ENCODE data around the gene PRRC2B. TPM values are rescaled to one million over a fixed set of nuclear protein-coding genes. Genes with fewer than 3 reads are reported as not detected.
A peak's percentile ranks its signal among the peaks of the same experiment; 100 is the strongest.
"Not testable (repeated sequence)": the region's sequence is repeated elsewhere in the genome, so short reads cannot be mapped to it uniquely, and the experiment has no call there.

Gene PRRC2B
- total and polyA plus RNA-seq, 8 donors = 26.3 to 251 (median 71.8) TPM

DNA sequence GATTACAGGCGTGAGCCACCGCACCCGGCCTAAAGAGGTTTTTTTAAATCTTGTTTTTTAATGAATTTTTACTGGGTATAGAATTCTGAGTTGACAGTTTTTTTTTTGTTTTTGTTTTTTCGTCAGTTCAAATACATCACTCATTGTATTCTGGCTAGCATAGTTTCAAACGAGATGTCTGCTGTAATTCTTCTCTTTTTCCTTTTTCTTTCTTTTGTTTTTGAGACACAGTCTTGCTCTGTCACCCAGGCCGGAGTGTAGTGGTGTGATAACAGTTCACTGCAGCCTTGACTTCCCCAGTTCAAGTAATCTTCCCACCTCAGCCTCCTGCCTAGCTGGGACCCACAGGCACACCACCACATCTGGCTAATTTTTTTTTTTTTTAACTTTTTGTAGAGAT, 149.3 kb downstream of the PRRC2B start:
- H3K27me3 ChIP-seq = peaks cover 0 to 40% (median 18%) of the 10 kb centered on the region in 3 donors
- no peak overlapping the region for H3K4me3 ChIP-seq
- H3K9me3 ChIP-seq = peaks cover 14 to 27% (median 26%) of the 10 kb centered on the region in 4 donors
- DNase-seq = no peak
- 90 to 96% (median 93%) methylated on average over 6 of the region's 6 CpGs for WGBS, 5 donors
- H3K4me1 ChIP-seq = peaks cover 17 to 26% (median 22%) of the 10 kb centered on the region in 4 donors
- no peaks in the 10 kb centered on the region for H3K36me3 ChIP-seq
- TF ChIP-seq CTCF (IDR thresholded peaks at IDR 0.05) (no peak), POLR2A (IDR thresholded peaks at IDR 0.05) (no peak), POLR2AphosphoS5 (IDR thresholded peaks at IDR 0.05) (no peak), EP300 (IDR thresholded peaks at IDR 0.05) (no peak)
- intact Hi-C loops (cut with DNase I; ENCODE audit: low total_unique reads) = no loop called here
- H3K27ac ChIP-seq = no peak overlapping the region

DNA sequence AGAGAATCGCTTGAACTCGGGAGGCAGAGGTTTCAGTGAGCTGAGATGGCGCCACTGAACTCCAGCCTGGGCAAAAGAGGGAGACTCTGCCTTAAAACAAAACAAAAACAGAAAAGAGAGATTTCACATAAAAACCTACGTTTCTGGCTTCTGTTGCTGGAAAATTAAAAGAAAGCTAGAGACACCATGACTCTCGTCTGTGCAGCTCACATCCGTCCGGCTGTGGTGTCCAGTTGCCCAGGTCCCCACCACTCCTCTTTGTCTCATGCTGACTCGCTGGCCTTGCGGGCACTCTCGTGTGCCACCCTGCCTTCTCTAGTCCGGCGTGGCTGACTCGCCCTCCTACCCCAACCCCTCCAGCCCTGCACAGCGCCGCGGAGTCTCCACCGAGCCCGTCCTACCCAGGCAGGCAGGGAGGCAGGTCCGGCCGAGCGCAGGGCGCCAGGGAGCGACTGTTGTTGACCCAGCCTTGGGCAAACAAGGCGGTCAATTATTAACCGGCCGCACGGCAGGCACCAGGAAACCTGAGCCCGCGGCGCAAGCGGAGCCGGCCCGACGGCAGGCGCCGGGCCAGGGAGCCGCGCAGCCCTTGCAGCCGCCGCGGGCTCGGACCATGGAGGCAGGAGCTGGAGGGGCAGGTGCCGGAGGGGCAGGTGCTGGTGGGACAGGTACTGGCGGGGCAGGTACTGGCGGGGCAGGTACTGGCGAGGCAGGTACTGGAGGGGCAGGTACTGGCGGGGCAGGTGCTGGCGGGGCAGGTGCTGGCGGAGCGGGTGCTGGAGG, 151.3 kb downstream of the PRRC2B start, which contains the start of gene PRRT1B:
Gene PRRT1B (plus strand): TSS at position 521 of the 783 bp plus-strand sequence. CDS start 93 bp downstream, at position 614.
- H3K27ac ChIP-seq = peak within 1 kb of the TSS; percentile 54 to 88 (median 67)
- peaks cover 17 to 26% (median 22%) of the 10 kb centered on the region in 4 donors for H3K4me1 ChIP-seq
- DNase-seq = peak; percentile 94 to 97
- peaks cover 14 to 27% (median 26%) of the 10 kb centered on the region in 4 donors for H3K9me3 ChIP-seq
- TF ChIP-seq CTCF (IDR thresholded peaks at IDR 0.05) (no peak), POLR2AphosphoS5 (IDR thresholded peaks at IDR 0.05) (peak in 2 of 3 donors; percentile 50 to 73), POLR2A (IDR thresholded peaks at IDR 0.05) (no peak)
- H3K4me3 ChIP-seq = peak within 1 kb of the TSS; percentile 36 to 55 (median 40)
- intact Hi-C loops (cut with DNase I; ENCODE audit: low total_unique reads) = no loop called here
- H3K27me3 ChIP-seq = peaks cover 0 to 58% (median 18%) of the 10 kb centered on the region in 3 donors
- 14 to 34% (median 16%) methylated on average over 32 to 50 of the region's 50 CpGs for WGBS, 5 donors
- H3K36me3 ChIP-seq = no peaks in the 10 kb centered on the region

GRCh38 chr9:131545786-131546335, 152.0 kb downstream of the PRRC2B start:
- H3K36me3 ChIP-seq = no peaks in the 10 kb centered on the region
- peak overlapping the region; percentile 34 to 72 (median 66) for H3K27ac ChIP-seq
- intact Hi-C loops (cut with DNase I; ENCODE audit: low total_unique reads) = no loop called here
- H3K9me3 ChIP-seq = peaks cover 14 to 27% (median 26%) of the 10 kb centered on the region in 4 donors
- WGBS, 5 donors = 1 to 2% (median 1%) methylated on average over 23 to 30 of the region's 30 CpGs
- DNase-seq = peak in 1 of 2 donors; percentile 46
- H3K4me1 ChIP-seq = peaks cover 17 to 26% (median 22%) of the 10 kb centered on the region in 4 donors
- peaks cover 0 to 58% (median 18%) of the 10 kb centered on the region in 3 donors for H3K27me3 ChIP-seq
- TF ChIP-seq POLR2A (IDR thresholded peaks at IDR 0.05) = no peak
- no peak for TF ChIP-seq POLR2AphosphoS5 (IDR thresholded peaks at IDR 0.05)
- no peak for TF ChIP-seq CTCF (IDR thresholded peaks at IDR 0.05)
- TF ChIP-seq EP300 (IDR thresholded peaks at IDR 0.05) = no peak
- H3K4me3 ChIP-seq = peak overlapping the region; percentile 36 to 55 (median 40)

- no peak for TF ChIP-seq EP300 (IDR thresholded peaks at IDR 0.05)
- peak in 2 of 7 experiments; percentile 7 to 23 for TF ChIP-seq CTCF (IDR thresholded peaks at IDR 0.05)
- intact Hi-C loops (cut with DNase I; ENCODE audit: low total_unique reads) = no loop called here
- H3K27me3 ChIP-seq = peaks cover 0 to 59% (median 18%) of the 10 kb centered on the region in 3 donors
- peak; percentile 63 to 74 for DNase-seq
- H3K9me3 ChIP-seq = peaks cover 14 to 27% (median 26%) of the 10 kb centered on the region in 4 donors
- WGBS, 5 donors = 1 to 3% (median 2%) methylated on average over 28 to 49 of the region's 49 CpGs
- peak overlapping the region; percentile 54 to 72 (median 66) for H3K27ac ChIP-seq
- H3K36me3 ChIP-seq = no peaks in the 10 kb centered on the region
- peaks cover 17 to 26% (median 22%) of the 10 kb centered on the region in 4 donors for H3K4me1 ChIP-seq
- peak overlapping the region; percentile 36 to 55 (median 40) for H3K4me3 ChIP-seq
Observed at GRCh38 chr9:131546336-131547084, 152.6 kb downstream of the PRRC2B start.

DNA sequence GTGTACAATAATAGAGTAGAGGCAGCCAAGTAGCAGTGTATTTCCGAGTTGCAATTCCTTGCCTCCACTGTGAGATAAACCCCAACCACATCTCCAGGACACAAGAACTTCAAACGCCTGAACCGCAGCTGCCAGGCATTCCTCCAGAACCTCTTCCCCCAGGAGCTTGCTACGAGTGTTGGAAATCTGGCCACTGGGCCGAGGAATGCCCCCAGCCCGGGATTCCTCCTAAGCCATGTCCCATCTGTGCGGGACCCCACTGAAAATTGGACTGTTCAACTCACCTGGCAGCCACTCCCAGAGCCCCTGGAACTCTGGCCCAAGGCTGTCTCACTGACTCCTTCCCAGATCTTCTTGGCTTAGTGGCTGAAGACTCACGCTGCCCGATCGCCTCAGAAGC, 155.3 kb downstream of the PRRC2B start:
- H3K27me3 ChIP-seq = peaks cover 0 to 80% (median 28%) of the 10 kb centered on the region in 3 donors
- DNase-seq; H3K36me3 ChIP-seq; H3K27ac ChIP-seq; H3K9me3 ChIP-seq; intact Hi-C loops (cut with DNase I; ENCODE audit: low total_unique reads); H3K4me3 ChIP-seq: not testable (repeated sequence)
- H3K4me1 ChIP-seq = peaks cover 17 to 26% (median 22%) of the 10 kb centered on the region in 4 donors
- 92 to 94% (median 93%) methylated on average over 10 of the region's 10 CpGs for WGBS, 5 donors

All from stomach (tissue), 9 donors.